Gastroesophageal sphincter (tissue), 4 donors: ENCODE measurements around the gene MOK. TPM values are rescaled to one million over a fixed set of nuclear protein-coding genes. Genes with fewer than 3 reads are reported as not detected.

Experiments used
- ATAC-seq: fragments of 150-250 bp; one replicate; pipeline ENCODE4 v1.9.1; 2016; ENCODE audit warnings: mild to moderate bottlenecking, moderate library complexity
- H3K27ac ChIP-seq, 4 donors: fragments of 200-600 bp; sonication (generic) in 3 of 4; 1 replicate in 3 of 4; 2 replicates in 1 of 4; pipeline ENCODE4 v1.5.1; 2016 to 2019
- H3K27me3 ChIP-seq: fragments of 200-600 bp; sonication (generic); one replicate; pipeline ENCODE4 v1.5.1; 2019
- H3K36me3 ChIP-seq, 2 donors: fragments of 200-600 bp; sonication (generic); one replicate each; pipeline ENCODE4 v1.5.1; 2019; ENCODE audit warnings: control low read depth in 1 of 2
- H3K4me1 ChIP-seq, 3 donors: fragments of 200-600 bp; sonication (generic); 1 replicate in 2 of 3; 2 replicates in 1 of 3; pipeline ENCODE4 v1.5.1; 2016 to 2019; ENCODE audit warnings: control low read depth in 2 of 3
- H3K4me3 ChIP-seq, 2 donors: fragments of 200-600 bp; sonication (generic); one replicate each; pipeline ENCODE4 v1.5.1; 2019; ENCODE audit warnings: mild to moderate bottlenecking in 1 of 2, moderate library complexity in 1 of 2
- H3K9me3 ChIP-seq, 3 donors: fragments of 200-600 bp; sonication (generic); one replicate each; pipeline ENCODE4 v1.5.1; 2017 to 2019; ENCODE audit warnings: control low read depth in 2 of 3
- EP300 ChIP-seq: sonication (generic); formaldehyde crosslinking; IDR thresholded peaks from one replicate; pipeline ENCODE4 v1.6.1; 2017; ENCODE audit warnings: antibody characterized with exemption, mild to moderate bottlenecking
- POLR2A ChIP-seq, 2 donors: fragments of 450-650 bp; IDR thresholded peaks; one replicate each; pipeline ENCODE4 v1.6.1; 2017; ENCODE audit warnings: antibody characterized with exemption in 2 of 2, mild to moderate bottlenecking in 2 of 2, moderate library complexity in 1 of 2
- POLR2AphosphoS5 ChIP-seq: sonication (generic); formaldehyde crosslinking; IDR thresholded peaks from one replicate; pipeline ENCODE4 v1.6.1; 2017; ENCODE audit warnings: antibody characterized with exemption
- WGBS, 2 donors: methylation state at CpG; one replicate each; pipeline ENCODE4 v1.1.5; 2018; ENCODE audit warnings: low coverage in 1 of 2; 5-methylcytosine and 5-hydroxymethylcytosine counted together
- total RNA-seq, 4 donors: library from RNA; depleted of rRNA; stranded (reverse); fragments of >200 nt; gene quantifications; one replicate each; pipeline ENCODE4 v1.1.0, GENCODE V29; 2016
- TF ChIP-seq, protein P1 (sequence below), 4 experiments: fragments of 200-600 bp in 2 of 4; fragments of 450-650 bp in 2 of 4; sonication (generic) in 1 of 4; IDR thresholded peaks; one replicate each; pipeline ENCODE4 v1.5.1; 2017 to 2019; ENCODE audit warnings: antibody characterized with exemption in 4 of 4, mild to moderate bottlenecking in 2 of 4, moderate library complexity in 2 of 4

The MOK gene
- total RNA-seq, 4 donors from 2014 or later: 10.6 to 15.4 (median 10.7) TPM

DNA sequence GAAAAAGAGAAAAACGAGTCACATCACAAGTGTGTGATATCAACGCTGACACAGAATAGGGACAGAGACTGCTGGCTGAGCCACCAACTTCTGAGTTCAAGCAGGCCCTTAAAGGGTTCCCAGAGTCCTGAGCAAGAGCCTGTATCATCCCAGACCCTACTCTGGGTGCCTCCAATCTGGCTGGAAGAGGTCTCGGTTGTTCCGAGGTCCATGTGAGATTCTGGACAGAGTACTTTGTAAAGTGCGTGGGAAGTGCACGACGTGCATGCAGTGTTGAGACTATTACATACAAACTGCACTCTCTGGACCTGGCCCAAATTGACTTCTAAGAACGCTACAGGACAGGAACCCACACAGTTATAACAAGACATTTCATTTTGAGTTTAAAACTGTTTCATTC lies 40.6 kb downstream of the MOK start:
- Histone ChIP-seq H3K4me3 (peak overlapping the region in 1 of 2 donors; percentile 1), H3K27me3 (no peaks in the 10 kb centered on the region), H3K9me3 (no peaks in the 10 kb centered on the region), H3K27ac (peak overlapping the region; percentile 51 to 76 (median 64)), H3K36me3 (no peaks in the 10 kb centered on the region), H3K4me1 (peaks cover 0 to 25% (median 0%) of the 10 kb centered on the region in 3 donors)
- TF ChIP-seq POLR2A (IDR thresholded peaks at IDR 0.05) (no peak), POLR2AphosphoS5 (no peak), EP300 (no peak)
- TF ChIP-seq, protein P1, sequence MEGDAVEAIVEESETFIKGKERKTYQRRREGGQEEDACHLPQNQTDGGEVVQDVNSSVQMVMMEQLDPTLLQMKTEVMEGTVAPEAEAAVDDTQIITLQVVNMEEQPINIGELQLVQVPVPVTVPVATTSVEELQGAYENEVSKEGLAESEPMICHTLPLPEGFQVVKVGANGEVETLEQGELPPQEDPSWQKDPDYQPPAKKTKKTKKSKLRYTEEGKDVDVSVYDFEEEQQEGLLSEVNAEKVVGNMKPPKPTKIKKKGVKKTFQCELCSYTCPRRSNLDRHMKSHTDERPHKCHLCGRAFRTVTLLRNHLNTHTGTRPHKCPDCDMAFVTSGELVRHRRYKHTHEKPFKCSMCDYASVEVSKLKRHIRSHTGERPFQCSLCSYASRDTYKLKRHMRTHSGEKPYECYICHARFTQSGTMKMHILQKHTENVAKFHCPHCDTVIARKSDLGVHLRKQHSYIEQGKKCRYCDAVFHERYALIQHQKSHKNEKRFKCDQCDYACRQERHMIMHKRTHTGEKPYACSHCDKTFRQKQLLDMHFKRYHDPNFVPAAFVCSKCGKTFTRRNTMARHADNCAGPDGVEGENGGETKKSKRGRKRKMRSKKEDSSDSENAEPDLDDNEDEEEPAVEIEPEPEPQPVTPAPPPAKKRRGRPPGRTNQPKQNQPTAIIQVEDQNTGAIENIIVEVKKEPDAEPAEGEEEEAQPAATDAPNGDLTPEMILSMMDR (IDR thresholded peaks at IDR 0.05): no peak
- ATAC-seq: no peak
- 34 to 35% methylated on average over 8 of the region's 8 CpGs for WGBS, 2 donors

DNA sequence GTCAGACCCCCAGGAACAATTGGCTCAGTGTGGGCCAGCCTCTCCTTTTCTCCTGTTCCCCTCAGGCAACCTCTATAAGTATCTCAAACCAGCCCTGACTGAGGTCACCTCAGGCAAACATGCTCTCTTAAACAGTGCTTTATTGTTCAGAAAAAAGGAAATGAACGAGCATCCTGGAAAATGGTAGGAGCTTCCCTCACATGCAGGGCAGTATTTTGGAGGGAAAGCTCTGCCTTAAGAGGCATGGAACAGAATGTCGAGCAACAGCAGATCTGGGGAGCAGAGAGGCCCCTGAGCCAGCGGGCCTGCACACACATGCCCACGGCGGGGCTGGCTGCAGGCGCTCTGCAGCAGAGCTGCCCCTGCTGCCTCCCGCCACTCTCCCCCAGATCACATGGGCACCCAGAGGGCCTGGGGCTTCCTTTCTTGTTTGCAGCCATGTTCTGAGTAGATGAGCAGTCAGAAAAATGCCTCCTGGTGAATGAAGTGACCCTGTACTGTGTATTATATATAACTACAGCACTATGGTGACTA lies 42.0 kb downstream of the MOK start:
- Histone ChIP-seq H3K27me3 (no peaks in the 10 kb centered on the region), H3K4me1 (peaks cover 0 to 25% (median 0%) of the 10 kb centered on the region in 3 donors), H3K4me3 (no peak overlapping the region), H3K9me3 (no peaks in the 10 kb centered on the region), H3K36me3 (no peaks in the 10 kb centered on the region), H3K27ac (peak overlapping the region in 2 of 4 donors; percentile 17 to 27)
- TF ChIP-seq POLR2AphosphoS5 (no peak), POLR2A (IDR thresholded peaks at IDR 0.05) (no peak), EP300 (no peak)
- TF ChIP-seq, protein P1 (IDR thresholded peaks at IDR 0.05): no peak
- no peak for ATAC-seq
- WGBS, 2 donors: 43 to 56% methylated on average over 1 to 7 of the region's 7 CpGs

DNA sequence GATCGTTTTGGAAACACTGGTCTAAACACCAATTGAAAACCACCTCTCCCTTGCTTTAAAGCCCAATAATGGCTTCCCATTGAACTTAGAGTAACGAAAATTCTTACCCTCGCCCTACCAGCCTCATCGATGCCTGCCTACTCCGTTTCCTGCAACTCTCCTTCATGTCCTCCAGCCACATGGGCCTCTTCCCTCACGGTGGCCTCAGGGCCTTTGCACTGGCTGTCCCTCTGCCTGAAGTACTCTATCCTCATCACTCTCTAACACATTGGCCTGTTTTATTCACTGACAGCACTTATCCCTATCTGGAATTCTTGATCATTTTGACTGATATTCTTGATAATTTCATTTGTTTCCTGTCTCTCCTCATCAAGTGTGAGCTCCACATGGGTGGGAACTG lies 46.8 kb downstream of the MOK start:
- no peak overlapping the region for H3K4me3 ChIP-seq
- H3K36me3 ChIP-seq: no peaks in the 10 kb centered on the region
- no peak for ATAC-seq
- TF ChIP-seq POLR2AphosphoS5 (no peak), POLR2A (IDR thresholded peaks at IDR 0.05) (no peak), EP300 (no peak)
- TF ChIP-seq, protein P1 (IDR thresholded peaks at IDR 0.05): no peak
- peaks cover 0 to 26% (median 0%) of the 10 kb centered on the region in 3 donors for H3K4me1 ChIP-seq
- WGBS, 2 donors: 92 to 99% methylated on average over 6 of the region's 6 CpGs
- no peaks in the 10 kb centered on the region for H3K9me3 ChIP-seq
- H3K27ac ChIP-seq: no peak overlapping the region
- no peaks in the 10 kb centered on the region for H3K27me3 ChIP-seq

DNA sequence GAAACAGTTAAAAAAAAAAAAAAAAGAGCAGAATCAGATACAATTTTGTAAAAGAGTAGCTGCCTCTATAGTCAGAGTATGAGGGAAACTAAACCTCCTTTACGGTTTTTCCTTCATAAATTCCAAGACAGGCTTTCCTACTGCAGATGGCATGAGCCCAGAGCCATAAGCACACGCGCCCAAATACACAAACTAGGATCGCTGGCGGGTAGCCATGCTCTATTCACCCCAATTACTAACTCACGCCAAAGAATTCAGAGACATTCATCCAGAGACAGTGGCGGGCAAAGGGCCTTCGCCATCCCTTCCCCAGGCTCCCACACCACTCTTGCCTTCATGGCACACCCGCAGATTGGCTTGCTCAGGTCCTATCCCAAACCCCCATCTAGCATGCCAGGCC lies 48.2 kb downstream of the MOK start:
- WGBS, 2 donors: 63 to 80% methylated on average over 1 of the region's 9 CpGs
- Histone ChIP-seq H3K27ac (no peak overlapping the region), H3K36me3 (no peaks in the 10 kb centered on the region)

More for the DNA sequence above, 48.2 kb downstream of the MOK start:
- Histone ChIP-seq H3K4me1 (peaks cover 0 to 19% (median 0%) of the 10 kb centered on the region in 3 donors), H3K9me3 (no peaks in the 10 kb centered on the region), H3K4me3 (no peak overlapping the region), H3K27me3 (no peaks in the 10 kb centered on the region)
- peak; percentile 6 for TF ChIP-seq POLR2AphosphoS5
- TF ChIP-seq, protein P1 (IDR thresholded peaks at IDR 0.05): no peak
- no peak for ATAC-seq
